Measurements from ENCODE around the gene CRTC2. TPM values are rescaled to one million over a fixed set of nuclear protein-coding genes. Genes with fewer than 3 reads are reported as not detected.

Gene CRTC2
- total RNA-seq, 4 donors from 2014 or later = 17.4 to 43.7 (median 23.4) TPM

- 92 to 94% methylated on average over 10 of the region's 10 CpGs for WGBS, 2 donors
- Histone ChIP-seq H3K4me3 (no peak overlapping the region), H3K36me3 (peaks cover 8 to 100% (median 47%) of the 10 kb centered on the region in 3 donors), H3K27me3 (no peaks in the 10 kb centered on the region), H3K4me1 (no peaks in the 10 kb centered on the region), H3K27ac (no peak overlapping the region), H3K9me3 (no peaks in the 10 kb centered on the region)
- TF ChIP-seq POLR2A (IDR thresholded peaks at IDR 0.05) (no peak), CTCF (IDR thresholded peaks at IDR 0.05) (no peak), EP300 (IDR thresholded peaks at IDR 0.05) (no peak)
- DNase-seq (ENCODE audit: low spot score in 2 of 2) = no peak
Measured at GRCh38 chr1:153937331-153937730, 21.1 kb downstream of the CRTC2 start.

GRCh38 chr1:153936011-153936802 lies 22.2 kb downstream of the CRTC2 start:
- DNase-seq (ENCODE audit: low spot score in 2 of 2) = no peak
- Histone ChIP-seq H3K27me3 (no peaks in the 10 kb centered on the region), H3K36me3 (peaks cover 10 to 100% (median 51%) of the 10 kb centered on the region in 3 donors)

GRCh38 chr1:153934746-153935145 lies 23.7 kb downstream of the CRTC2 start:
- no peak overlapping the region for H3K27ac ChIP-seq
- no peaks in the 10 kb centered on the region for H3K27me3 ChIP-seq
- peaks cover 0 to under 1% (median 0%) of the 10 kb centered on the region in 4 donors for H3K4me1 ChIP-seq
- TF ChIP-seq EP300 (IDR thresholded peaks at IDR 0.05) = no peak
- no peak for TF ChIP-seq POLR2A (IDR thresholded peaks at IDR 0.05)
- no peak for TF ChIP-seq CTCF (IDR thresholded peaks at IDR 0.05)
- no peak overlapping the region for H3K4me3 ChIP-seq
- H3K36me3 ChIP-seq = peaks cover 10 to 100% (median 50%) of the 10 kb centered on the region in 3 donors
- DNase-seq (ENCODE audit: low spot score in 2 of 2) = no peak
- WGBS, 2 donors = 92 to 95% methylated on average over 9 of the region's 9 CpGs
- H3K9me3 ChIP-seq = no peaks in the 10 kb centered on the region

More at GRCh38 chr1:153936011-153936802, 22.2 kb downstream of the CRTC2 start:
- TF ChIP-seq CTCF (IDR thresholded peaks at IDR 0.05) = no peak
- TF ChIP-seq EP300 (IDR thresholded peaks at IDR 0.05) = no peak
- no peak for TF ChIP-seq POLR2A (IDR thresholded peaks at IDR 0.05)
- Histone ChIP-seq H3K4me3 (no peak overlapping the region), H3K27ac (no peak overlapping the region), H3K4me1 (no peaks in the 10 kb centered on the region), H3K9me3 (no peaks in the 10 kb centered on the region)
- 94 to 98% methylated on average over 11 to 12 of the region's 12 CpGs for WGBS, 2 donors

- 90 to 96% methylated on average over 11 of the region's 11 CpGs for WGBS, 2 donors
- H3K4me3 ChIP-seq = no peak overlapping the region
- H3K4me1 ChIP-seq = peaks cover 0 to 9% (median under 1%) of the 10 kb centered on the region in 4 donors
- H3K9me3 ChIP-seq = no peaks in the 10 kb centered on the region
- TF ChIP-seq POLR2A (IDR thresholded peaks at IDR 0.05) (no peak), CTCF (IDR thresholded peaks at IDR 0.05) (no peak), EP300 (IDR thresholded peaks at IDR 0.05) (no peak)
- no peak overlapping the region for H3K27ac ChIP-seq
- peaks cover 10 to 95% (median 42%) of the 10 kb centered on the region in 3 donors for H3K36me3 ChIP-seq
- no peaks in the 10 kb centered on the region for H3K27me3 ChIP-seq
- no peak for DNase-seq (ENCODE audit: low spot score in 2 of 2)
Measured at GRCh38 chr1:153933955-153934354, 24.5 kb downstream of the CRTC2 start.

- Histone ChIP-seq H3K36me3 (peaks cover 10 to 90% (median 42%) of the 10 kb centered on the region in 3 donors), H3K4me1 (peaks cover 0 to 14% (median 3%) of the 10 kb centered on the region in 4 donors), H3K27ac (no peak overlapping the region), H3K4me3 (no peak overlapping the region), H3K27me3 (no peaks in the 10 kb centered on the region), H3K9me3 (no peaks in the 10 kb centered on the region)
- WGBS, 2 donors = 90% methylated on average over 14 of the region's 14 CpGs
- DNase-seq (ENCODE audit: low spot score in 2 of 2) = no peak
- no peak for TF ChIP-seq CTCF (IDR thresholded peaks at IDR 0.05)
- no peak for TF ChIP-seq EP300 (IDR thresholded peaks at IDR 0.05)
- TF ChIP-seq POLR2A (IDR thresholded peaks at IDR 0.05) = no peak
Measured at GRCh38 chr1:153933430-153933829, 25.0 kb downstream of the CRTC2 start.
